Measurements from ENCODE around the gene TMEM232. TPM values are rescaled to one million over a fixed set of nuclear protein-coding genes. Genes with fewer than 3 reads are reported as not detected.

Gene TMEM232
- total RNA-seq, 2 experiments from 2014 or later = 1.5 to 2.9 TPM

DNA sequence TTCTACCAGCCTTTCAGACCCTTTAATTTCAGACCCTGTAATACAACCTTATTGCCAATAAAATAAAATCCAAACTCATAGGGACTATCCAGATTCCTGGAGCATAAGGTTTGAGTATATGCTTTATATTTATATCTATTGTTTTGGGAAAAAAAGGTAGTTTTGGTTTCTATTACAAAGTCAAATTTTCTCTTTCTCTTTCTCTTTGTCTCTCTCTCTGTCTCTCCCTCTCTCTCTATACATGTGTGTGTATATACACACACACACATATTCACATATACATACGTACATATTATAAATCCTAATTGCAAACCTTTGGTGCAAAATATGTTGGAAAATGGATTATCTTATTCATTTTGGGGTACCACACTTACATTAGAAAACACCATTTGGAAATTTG is 39.0 kb downstream of the TMEM232 start:
- Histone ChIP-seq H3K9me2 (ENCODE audit: insufficient read depth, low read length) (no peaks in the 10 kb centered on the region), H3K36me3 (ENCODE audit: insufficient read depth, low read length) (no peaks in the 10 kb centered on the region), H4K20me1 (ENCODE audit: insufficient read depth, low read length) (no peaks in the 10 kb centered on the region), H3K27ac (ENCODE audit: low read depth, low read length, poor library complexity, severe bottlenecking) (no peak overlapping the region), H3K4me3 (ENCODE audit: low read depth, low read length, poor library complexity, severe bottlenecking) (no peak overlapping the region), H2AFZ (ENCODE audit: low read length) (no peak overlapping the region), H3K4me2 (ENCODE audit: low read length) (no peak overlapping the region), H3K79me2 (ENCODE audit: insufficient read depth, low read depth, low read length) (no peaks in the 10 kb centered on the region), H3K9me3 (ENCODE audit: low read length) (no peaks in the 10 kb centered on the region), H3K4me1 (ENCODE audit: insufficient read depth, low read length, poor library complexity, severe bottlenecking) (no peaks in the 10 kb centered on the region)
- no peak for DNase-seq (ENCODE audit: low spot score)
- intact Hi-C loops (cut with micrococcal nuclease; ENCODE audit: unreplicated experiment) = no loop called here
- TF ChIP-seq, protein P1, sequence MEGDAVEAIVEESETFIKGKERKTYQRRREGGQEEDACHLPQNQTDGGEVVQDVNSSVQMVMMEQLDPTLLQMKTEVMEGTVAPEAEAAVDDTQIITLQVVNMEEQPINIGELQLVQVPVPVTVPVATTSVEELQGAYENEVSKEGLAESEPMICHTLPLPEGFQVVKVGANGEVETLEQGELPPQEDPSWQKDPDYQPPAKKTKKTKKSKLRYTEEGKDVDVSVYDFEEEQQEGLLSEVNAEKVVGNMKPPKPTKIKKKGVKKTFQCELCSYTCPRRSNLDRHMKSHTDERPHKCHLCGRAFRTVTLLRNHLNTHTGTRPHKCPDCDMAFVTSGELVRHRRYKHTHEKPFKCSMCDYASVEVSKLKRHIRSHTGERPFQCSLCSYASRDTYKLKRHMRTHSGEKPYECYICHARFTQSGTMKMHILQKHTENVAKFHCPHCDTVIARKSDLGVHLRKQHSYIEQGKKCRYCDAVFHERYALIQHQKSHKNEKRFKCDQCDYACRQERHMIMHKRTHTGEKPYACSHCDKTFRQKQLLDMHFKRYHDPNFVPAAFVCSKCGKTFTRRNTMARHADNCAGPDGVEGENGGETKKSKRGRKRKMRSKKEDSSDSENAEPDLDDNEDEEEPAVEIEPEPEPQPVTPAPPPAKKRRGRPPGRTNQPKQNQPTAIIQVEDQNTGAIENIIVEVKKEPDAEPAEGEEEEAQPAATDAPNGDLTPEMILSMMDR (conservative IDR thresholded peaks at IDR 0.05; ENCODE audit: low read length) = no peak
- TF ChIP-seq EZH2phosphoT487 (IDR thresholded peaks at IDR 0.05; ENCODE audit: borderline replicate concordance, low read depth, low read length) = no peak
- CTCF ChIA-PET (ENCODE audit: unreplicated experiment) = no interaction called here
- BruUV-seq (replicated peaks) = no TSS peak
- POLR2A ChIA-PET = no interaction called here

DNA sequence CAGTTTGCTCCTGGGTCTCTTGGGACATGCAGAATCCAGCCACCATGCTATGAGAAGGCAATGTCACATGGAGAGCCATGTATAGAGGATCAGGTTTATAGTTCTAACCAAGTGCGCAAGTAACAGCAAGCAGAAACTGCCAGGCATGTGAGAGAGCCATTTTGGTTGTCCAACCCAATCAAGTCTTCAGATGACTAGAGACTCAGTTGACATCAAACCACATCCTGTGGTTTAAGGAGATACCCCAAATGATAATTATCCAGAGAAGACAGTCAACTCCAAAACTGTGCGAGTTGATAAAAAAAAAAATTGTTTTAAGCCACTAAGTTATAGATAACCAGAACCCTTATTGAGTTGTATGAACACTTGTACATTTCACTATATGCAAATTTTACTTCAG is 40.2 kb downstream of the TMEM232 start:
- Histone ChIP-seq H3K9me2 (ENCODE audit: insufficient read depth, low read length) (no peaks in the 10 kb centered on the region), H3K27ac (ENCODE audit: low read depth, low read length, poor library complexity, severe bottlenecking) (no peak overlapping the region), H3K4me3 (ENCODE audit: low read depth, low read length, poor library complexity, severe bottlenecking) (no peak overlapping the region), H3K36me3 (ENCODE audit: insufficient read depth, low read length) (no peaks in the 10 kb centered on the region), H2AFZ (ENCODE audit: low read length) (no peak overlapping the region), H3K4me2 (ENCODE audit: low read length) (no peak overlapping the region), H3K4me1 (ENCODE audit: insufficient read depth, low read length, poor library complexity, severe bottlenecking) (no peaks in the 10 kb centered on the region), H4K20me1 (ENCODE audit: insufficient read depth, low read length) (no peaks in the 10 kb centered on the region), H3K79me2 (ENCODE audit: insufficient read depth, low read depth, low read length) (no peaks in the 10 kb centered on the region), H3K9me3 (ENCODE audit: low read length) (no peaks in the 10 kb centered on the region)
- intact Hi-C loops (cut with micrococcal nuclease; ENCODE audit: unreplicated experiment) = no loop called here
- no TSS peak for BruUV-seq (replicated peaks)
- POLR2A ChIA-PET = no interaction called here
- DNase-seq (ENCODE audit: low spot score) = no peak
- no peak for TF ChIP-seq EZH2phosphoT487 (IDR thresholded peaks at IDR 0.05; ENCODE audit: borderline replicate concordance, low read depth, low read length)
- TF ChIP-seq, protein P1 (conservative IDR thresholded peaks at IDR 0.05; ENCODE audit: low read length) = no peak
- CTCF ChIA-PET (ENCODE audit: unreplicated experiment) = no interaction called here

DNA sequence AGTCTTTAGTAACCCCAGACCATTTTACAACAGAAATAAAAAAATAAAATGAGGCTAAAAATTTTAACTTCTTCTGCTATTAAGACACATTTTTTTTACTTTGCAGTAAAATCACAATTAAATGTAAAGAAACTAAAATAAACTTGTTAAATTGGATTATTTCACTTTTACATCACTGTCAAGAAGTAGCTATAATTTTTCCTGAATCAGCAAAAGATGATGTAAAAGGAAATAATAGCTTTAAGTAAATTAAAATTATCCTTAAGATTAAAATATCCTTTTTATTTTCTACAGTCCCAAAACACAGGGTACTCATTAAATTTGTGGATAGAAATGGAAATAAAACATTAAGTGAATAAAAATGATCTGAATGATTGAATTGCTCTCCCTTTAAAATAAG is 44.5 kb downstream of the TMEM232 start:
- Histone ChIP-seq H3K4me1 (ENCODE audit: insufficient read depth, low read length, poor library complexity, severe bottlenecking) (no peaks in the 10 kb centered on the region), H3K9me3 (ENCODE audit: low read length) (peaks cover 3% of the 10 kb centered on the region; the same call in 1 of the 2 replicates), H4K20me1 (ENCODE audit: insufficient read depth, low read length) (no peaks in the 10 kb centered on the region), H3K9me2 (ENCODE audit: insufficient read depth, low read length) (no peaks in the 10 kb centered on the region; the same call in 1 of the 2 replicates), H3K4me2 (ENCODE audit: low read length) (no peak overlapping the region), H3K79me2 (ENCODE audit: insufficient read depth, low read depth, low read length) (no peaks in the 10 kb centered on the region), H3K36me3 (ENCODE audit: insufficient read depth, low read length) (no peaks in the 10 kb centered on the region), H3K4me3 (ENCODE audit: low read depth, low read length, poor library complexity, severe bottlenecking) (no peak overlapping the region), H3K27ac (ENCODE audit: low read depth, low read length, poor library complexity, severe bottlenecking) (no peak overlapping the region), H2AFZ (ENCODE audit: low read length) (no peak overlapping the region)
- DNase-seq (ENCODE audit: low spot score) = no peak
- intact Hi-C loops (cut with micrococcal nuclease; ENCODE audit: unreplicated experiment) = no loop called here
- CTCF ChIA-PET (ENCODE audit: unreplicated experiment) = no interaction called here
- BruUV-seq (replicated peaks) = no TSS peak
- POLR2A ChIA-PET = interaction anchor here (0.5 to 1.7 kb wide), 2 partner anchors 9 to 794 kb away, joined by 3 to 4 read pairs; no protein-coding TSS in a partner anchor
- TF ChIP-seq, protein P1 (conservative IDR thresholded peaks at IDR 0.05; ENCODE audit: low read length) = no peak
- no peak for TF ChIP-seq EZH2phosphoT487 (IDR thresholded peaks at IDR 0.05; ENCODE audit: borderline replicate concordance, low read depth, low read length)

Data from OCI-LY7 (cell line).